Loucy (cell line): Measurements from ENCODE around the gene LOXHD1.

ENCODE experiments used
- CTCF ChIP-seq: fragments of 200-600 bp; sonication (generic); conservative IDR thresholded peaks from 2 replicates; pipeline ENCODE4 v1.5.1; 2014; ENCODE audit warnings: mild to moderate bottlenecking, antibody characterized with exemption, low read length
- EZH2phosphoT487 ChIP-seq: fragments of 200-600 bp; IDR thresholded peaks from 2 replicates; pipeline ENCODE4 v1.6.1; 2018; ENCODE audit warnings: antibody characterized with exemption, mild to moderate bottlenecking, moderate library complexity, borderline replicate concordance

DNA sequence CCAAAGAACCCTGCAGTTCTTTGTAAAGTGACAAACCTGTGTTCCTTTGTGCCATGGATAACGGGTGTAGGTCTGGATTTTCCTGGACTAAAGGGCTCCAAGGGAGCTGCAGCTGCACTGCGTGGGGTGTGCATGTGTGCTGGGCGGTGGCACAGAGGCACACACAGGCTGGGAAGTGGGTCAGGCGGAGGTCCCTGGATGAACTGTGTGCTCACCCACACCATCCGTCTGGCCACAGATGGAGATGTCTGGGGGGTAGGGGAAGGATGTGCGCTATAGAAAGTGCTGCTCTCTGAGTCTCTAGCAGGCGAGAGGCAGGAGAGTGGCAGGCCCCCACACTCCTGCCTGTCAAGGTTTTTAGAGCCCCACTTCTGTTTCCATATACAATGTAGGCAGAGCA, 137.2 kb downstream of the LOXHD1 start:
- TF ChIP-seq CTCF (no peak), EZH2phosphoT487 (no peak)
